Epithelial cell of umbilical artery (primary cell): Measurements from ENCODE around the gene SEPTIN10. TPM values are rescaled to one million over a fixed set of nuclear protein-coding genes. Genes with fewer than 3 reads are reported as not detected.

ENCODE experiments used
- total RNA-seq: library from RNA; depleted of rRNA; stranded (reverse); fragments of >200 nt; gene quantifications from 2 replicates; pipeline ENCODE4 v1.2.3, GENCODE V29; 2014

SEPTIN10 gene
- total RNA-seq, result 81.2 and 93.5 TPM in 2 replicates

DNA sequence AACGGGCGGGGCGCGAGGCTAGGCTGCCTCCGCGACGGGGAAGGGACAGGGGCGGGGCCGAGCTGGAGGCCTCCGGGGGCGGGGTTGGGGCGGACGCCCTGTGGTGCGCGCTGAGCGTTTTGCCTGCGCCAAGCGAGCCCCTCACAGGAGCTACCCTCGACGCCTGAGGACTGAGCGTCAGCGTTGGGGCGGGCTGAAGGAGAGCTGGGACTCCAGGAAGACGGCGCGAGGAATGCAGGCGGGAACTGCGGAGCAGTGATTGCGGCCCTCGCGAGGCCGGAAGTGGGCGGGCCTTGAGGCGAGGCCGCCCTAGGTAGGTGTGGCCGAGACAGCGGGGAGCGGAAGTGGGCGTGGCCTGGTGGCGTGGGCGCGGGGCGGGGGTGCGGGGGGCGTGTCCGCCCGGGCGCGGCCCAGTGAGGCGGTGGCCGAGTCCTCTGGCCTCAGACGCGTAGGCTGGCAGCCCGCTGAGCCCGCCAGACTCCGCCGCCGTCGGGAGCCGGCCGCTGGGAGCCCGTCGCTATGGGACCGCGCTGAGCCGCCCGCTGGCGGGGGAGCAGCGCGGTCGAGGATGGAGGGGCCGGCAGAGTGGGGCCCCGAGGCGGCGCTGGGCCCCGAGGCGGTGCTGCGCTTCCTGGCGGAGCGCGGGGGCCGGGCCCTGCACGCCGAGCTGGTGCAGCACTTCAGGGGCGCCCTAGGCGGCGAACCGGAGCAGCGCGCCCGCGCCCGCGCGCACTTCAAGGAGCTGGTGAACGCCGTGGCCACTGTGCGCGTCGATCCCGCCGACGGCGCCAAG lies at the start of gene SEPTIN10, which contains the start of gene SOWAHC:
TSS of gene SEPTIN10 (minus strand) at position 45 of the 793 bp plus-strand sequence. CDS start 139 bp downstream, outside the sequence.
TSS of gene SOWAHC (plus strand) at position 443 of the 793 bp plus-strand sequence. CDS start at position 569, 126 bp downstream.

Other genes with a start within 250 kb of the SEPTIN10 start
- gene SOWAHC, start 398 bp upstream of the SEPTIN10 start, total RNA-seq, result 4.9 and 5.9 TPM in 2 replicates
- gene RGPD5, start 180.3 kb upstream of the SEPTIN10 start, total RNA-seq, result 25.4 and 46.1 TPM in 2 replicates